Jurkat, Clone E6-1 (cell line): Measurements from ENCODE around the gene FGD3.

ENCODE experiments used
- DNase-seq: peaks from one replicate; pipeline ENCODE4 v3.0.0-alpha.2; 2011; ENCODE audit warnings: low read depth, low spot score
- H3K4me3 ChIP-seq: 2 replicates; pipeline ENCODE4 v1.5.1; 2011; ENCODE audit warnings: mild to moderate bottlenecking, low read length, control low read depth, moderate library complexity

The FGD3 gene

GRCh38 chr9:92952906-92953610, 5.7 kb downstream of the FGD3 start:
- no peak for DNase-seq
- H3K4me3 ChIP-seq, result no peak overlapping the region

- DNase-seq, result peak; percentile 94
- H3K4me3 ChIP-seq, result peak overlapping the region; percentile 9
These were observed 6.9 kb downstream of the FGD3 start for GRCh38 chr9:92954049-92954861.

- DNase-seq, result no peak
These were observed 7.6 kb downstream of the FGD3 start for GRCh38 chr9:92954886-92955285.

GRCh38 chr9:92960561-92961290, 13.4 kb downstream of the FGD3 start:
- no peak overlapping the region for H3K4me3 ChIP-seq
- no peak for DNase-seq

More at GRCh38 chr9:92954886-92955285, 7.6 kb downstream of the FGD3 start:
- no peak overlapping the region for H3K4me3 ChIP-seq

- H3K4me3 ChIP-seq, result no peak overlapping the region
- DNase-seq, result no peak
These were observed 14.4 kb downstream of the FGD3 start for GRCh38 chr9:92961627-92962302.

- no peak overlapping the region for H3K4me3 ChIP-seq
- DNase-seq, result no peak
These were observed 15.0 kb downstream of the FGD3 start for GRCh38 chr9:92962303-92962649.

- H3K4me3 ChIP-seq, result no peak overlapping the region
- no peak for DNase-seq
These were observed 15.5 kb downstream of the FGD3 start for GRCh38 chr9:92962846-92963245.

- peak; percentile 74 for DNase-seq
These were observed 16.7 kb downstream of the FGD3 start for GRCh38 chr9:92963831-92964606.

GRCh38 chr9:92964607-92965060, 17.3 kb downstream of the FGD3 start:
- peak overlapping the region; percentile 70 for H3K4me3 ChIP-seq

More at GRCh38 chr9:92963831-92964606, 16.7 kb downstream of the FGD3 start:
- H3K4me3 ChIP-seq, result peak overlapping the region; percentile 70

GRCh38 chr9:92965061-92965758, 17.9 kb downstream of the FGD3 start:
- DNase-seq, result no peak

More at GRCh38 chr9:92964607-92965060, 17.3 kb downstream of the FGD3 start:
- no peak for DNase-seq

GRCh38 chr9:92965759-92966517, 18.6 kb downstream of the FGD3 start:
- no peak for DNase-seq

More at GRCh38 chr9:92965061-92965758, 17.9 kb downstream of the FGD3 start:
- H3K4me3 ChIP-seq, result peak overlapping the region; percentile 70

GRCh38 chr9:92966518-92966800, 19.1 kb downstream of the FGD3 start:
- H3K4me3 ChIP-seq, result no peak overlapping the region
- no peak for DNase-seq

More at GRCh38 chr9:92965759-92966517, 18.6 kb downstream of the FGD3 start:
- H3K4me3 ChIP-seq, result peak overlapping the region; percentile 70

GRCh38 chr9:92968081-92968480, 20.8 kb downstream of the FGD3 start:
- DNase-seq, result no peak
- no peak overlapping the region for H3K4me3 ChIP-seq

GRCh38 chr9:92969516-92970466, 22.5 kb downstream of the FGD3 start:
- DNase-seq, result no peak
- no peak overlapping the region for H3K4me3 ChIP-seq

GRCh38 chr9:92970467-92970923, 23.2 kb downstream of the FGD3 start:
- no peak for DNase-seq
- H3K4me3 ChIP-seq, result no peak overlapping the region

GRCh38 chr9:92971121-92971520, 23.8 kb downstream of the FGD3 start:
- no peak for DNase-seq
- no peak overlapping the region for H3K4me3 ChIP-seq
